ACC112 (cell line): ENCODE measurements around the gene SLC35D1.

Experiments
- H2AFZ ChIP-seq: fragments of 200-600 bp; sonication (generic); one replicate; pipeline ENCODE4 v1.6.0; 2017; ENCODE audit warnings: antibody characterized with exemption, low read length; ENCODE audit not compliant: unreplicated experiment
- H3K27ac ChIP-seq: fragments of 200-600 bp; sonication (generic); 2 replicates; pipeline ENCODE4 v1.5.1; 2014; ENCODE audit warnings: low read depth, mild to moderate bottlenecking, antibody characterized with exemption, low read length, moderate library complexity
- H3K27me3 ChIP-seq: fragments of 200-600 bp; sonication (generic); 2 replicates; pipeline ENCODE4 v1.6.1; 2014; ENCODE audit warnings: mild to moderate bottlenecking, antibody characterized with exemption, low read length, moderate library complexity, mixed read lengths; ENCODE audit not compliant: insufficient read depth
- H3K36me3 ChIP-seq: fragments of 200-600 bp; sonication (generic); 2 replicates; pipeline ENCODE4 v1.6.1; 2016; ENCODE audit warnings: mild to moderate bottlenecking, antibody characterized with exemption, low read length, moderate library complexity, mixed read lengths; ENCODE audit not compliant: insufficient read depth
- H3K4me1 ChIP-seq: fragments of 200-600 bp; sonication (generic); one replicate; pipeline ENCODE4 v1.6.1; 2016; ENCODE audit warnings: low read length, mixed read lengths; ENCODE audit not compliant: insufficient read depth, unreplicated experiment, control insufficient read depth
- H3K4me3 ChIP-seq: fragments of 200-600 bp; sonication (generic); 2 replicates; pipeline ENCODE4 v1.5.1; 2014; ENCODE audit warnings: mild to moderate bottlenecking, low read depth, low read length
- H3K79me2 ChIP-seq: fragments of 200-600 bp; sonication (generic); one replicate; pipeline ENCODE4 v1.6.0; 2016; ENCODE audit warnings: low read length; ENCODE audit not compliant: control insufficient read depth, unreplicated experiment, insufficient read depth

The SLC35D1 gene

GRCh38 chr1:67019600-67020136 lies 34.3 kb downstream of the SLC35D1 start:
- peaks cover 17% of the 10 kb centered on the region for H3K4me1 ChIP-seq
- H3K79me2 ChIP-seq: no peaks in the 10 kb centered on the region
- H3K4me3 ChIP-seq: no peak overlapping the region
- H3K36me3 ChIP-seq: peaks cover 12% of the 10 kb centered on the region
- peak overlapping the region; percentile 62 for H3K27ac ChIP-seq
- H2AFZ ChIP-seq: no peak overlapping the region
- H3K27me3 ChIP-seq: no peaks in the 10 kb centered on the region

GRCh38 chr1:67019121-67019520 lies 34.8 kb downstream of the SLC35D1 start:
- Histone ChIP-seq H3K79me2 (no peaks in the 10 kb centered on the region), H3K27me3 (no peaks in the 10 kb centered on the region), H3K36me3 (peaks cover 12% of the 10 kb centered on the region), H3K4me3 (no peak overlapping the region), H3K4me1 (peaks cover 17% of the 10 kb centered on the region), H3K27ac (peak overlapping the region; percentile 62), H2AFZ (no peak overlapping the region)

- Histone ChIP-seq H3K36me3 (peaks cover 12% of the 10 kb centered on the region), H3K4me3 (no peak overlapping the region), H3K4me1 (peaks cover 20% of the 10 kb centered on the region), H3K27me3 (no peaks in the 10 kb centered on the region), H3K79me2 (no peaks in the 10 kb centered on the region), H3K27ac (peak overlapping the region; percentile 62; the same call in 1 of the 2 replicates), H2AFZ (no peak overlapping the region)
Observed at GRCh38 chr1:67018574-67018973, 35.4 kb downstream of the SLC35D1 start.

GRCh38 chr1:67013573-67013972 lies 40.4 kb downstream of the SLC35D1 start:
- H3K79me2 ChIP-seq: no peaks in the 10 kb centered on the region
- H3K36me3 ChIP-seq: peaks cover 9% of the 10 kb centered on the region
- no peaks in the 10 kb centered on the region for H3K27me3 ChIP-seq
- H3K27ac ChIP-seq: no peak overlapping the region
- H3K4me3 ChIP-seq: no peak overlapping the region
- H3K4me1 ChIP-seq: peaks cover 5% of the 10 kb centered on the region
- H2AFZ ChIP-seq: no peak overlapping the region

- Histone ChIP-seq H3K27ac (no peak overlapping the region), H2AFZ (no peak overlapping the region), H3K36me3 (no peaks in the 10 kb centered on the region), H3K4me3 (no peak overlapping the region), H3K79me2 (no peaks in the 10 kb centered on the region), H3K27me3 (no peaks in the 10 kb centered on the region), H3K4me1 (peaks cover 5% of the 10 kb centered on the region)
Observed at GRCh38 chr1:67009792-67010191, 44.2 kb downstream of the SLC35D1 start.

- no peaks in the 10 kb centered on the region for H3K27me3 ChIP-seq
- H3K36me3 ChIP-seq: no peaks in the 10 kb centered on the region
- no peaks in the 10 kb centered on the region for H3K79me2 ChIP-seq
- no peak overlapping the region for H2AFZ ChIP-seq
- no peak overlapping the region for H3K27ac ChIP-seq
- no peak overlapping the region for H3K4me3 ChIP-seq
- no peaks in the 10 kb centered on the region for H3K4me1 ChIP-seq
Observed at GRCh38 chr1:67005068-67005467, 48.9 kb downstream of the SLC35D1 start.

- no peaks in the 10 kb centered on the region for H3K36me3 ChIP-seq
- H3K79me2 ChIP-seq: no peaks in the 10 kb centered on the region
- H3K27me3 ChIP-seq: no peaks in the 10 kb centered on the region
- H2AFZ ChIP-seq: no peak overlapping the region
- H3K27ac ChIP-seq: no peak overlapping the region
- H3K4me3 ChIP-seq: no peak overlapping the region
- no peaks in the 10 kb centered on the region for H3K4me1 ChIP-seq
Observed at GRCh38 chr1:67004176-67004575, 49.8 kb downstream of the SLC35D1 start.

- no peak overlapping the region for H3K27ac ChIP-seq
- no peaks in the 10 kb centered on the region for H3K27me3 ChIP-seq
- H3K4me3 ChIP-seq: no peak overlapping the region
- no peak overlapping the region for H2AFZ ChIP-seq
- H3K36me3 ChIP-seq: no peaks in the 10 kb centered on the region
- no peaks in the 10 kb centered on the region for H3K4me1 ChIP-seq
- no peaks in the 10 kb centered on the region for H3K79me2 ChIP-seq
Observed at GRCh38 chr1:67001682-67002425, 52.1 kb downstream of the SLC35D1 start.

GRCh38 chr1:66999640-67000400 lies 54.1 kb downstream of the SLC35D1 start:
- Histone ChIP-seq H3K27me3 (no peaks in the 10 kb centered on the region), H2AFZ (no peak overlapping the region), H3K27ac (no peak overlapping the region), H3K79me2 (no peaks in the 10 kb centered on the region), H3K36me3 (no peaks in the 10 kb centered on the region), H3K4me1 (no peaks in the 10 kb centered on the region), H3K4me3 (no peak overlapping the region)

GRCh38 chr1:66998972-66999371 lies 55.0 kb downstream of the SLC35D1 start:
- H3K27me3 ChIP-seq: no peaks in the 10 kb centered on the region
- no peak overlapping the region for H3K4me3 ChIP-seq
- no peak overlapping the region for H2AFZ ChIP-seq
- H3K79me2 ChIP-seq: no peaks in the 10 kb centered on the region
- no peak overlapping the region for H3K27ac ChIP-seq
- no peaks in the 10 kb centered on the region for H3K4me1 ChIP-seq
- no peaks in the 10 kb centered on the region for H3K36me3 ChIP-seq
